Activated CD8-positive, alpha-beta T cell treated with anti-CD3 and anti-CD28 coated beads for 36 hours (primary cell): ENCODE measurements around the gene SH3BGRL2. TPM values are rescaled to one million over a fixed set of nuclear protein-coding genes. Genes with fewer than 3 reads are reported as not detected.
"Not testable (repeated sequence)": the region's sequence is repeated elsewhere in the genome, so short reads cannot be mapped to it uniquely, and the experiment has no call there.

ENCODE experiments used
- ATAC-seq: fragments of 200-7000 bp; cut with Tn5 transposase; one replicate; pipeline ENCODE4 v1.10.0; 2021; ENCODE audit warnings: mild to moderate bottlenecking, moderate library complexity
- CTCF ChIA-PET: fragments of 350-600 bp; sonication (Branson Sonifier 250); formaldehyde crosslinking; loops from one replicate; lab custom pipeline; 2021; ENCODE audit warnings: antibody characterized with exemption; lab: Charles Lee
- POLR2A ChIA-PET: fragments of 350-600 bp; sonication (Branson Sonifier 250); formaldehyde crosslinking; loops from one replicate; lab custom pipeline; 2021; ENCODE audit warnings: antibody characterized with exemption; lab: Charles Lee
- DNase-seq: peaks from one replicate; pipeline ENCODE4 v3.0.0-alpha.2; 2020
- H3K27ac Mint-ChIP-seq: one replicate; pipeline ENCODE4 v1.8.0; 2021; ENCODE audit warnings: mild to moderate bottlenecking, mixed read lengths
- H3K27me3 Mint-ChIP-seq: one replicate; pipeline ENCODE4 v1.8.0; 2021; ENCODE audit warnings: mixed read lengths
- H3K36me3 Mint-ChIP-seq: one replicate; pipeline ENCODE4 v1.8.0; 2021; ENCODE audit warnings: low read depth, mixed read lengths
- H3K4me1 Mint-ChIP-seq: one replicate; pipeline ENCODE4 v1.8.0; 2021; ENCODE audit warnings: low read depth, mixed read lengths
- H3K4me3 Mint-ChIP-seq: one replicate; pipeline ENCODE4 v1.8.0; 2021; ENCODE audit warnings: mild to moderate bottlenecking, moderate library complexity, mixed read lengths
- H3K9me3 Mint-ChIP-seq: one replicate; pipeline ENCODE4 v1.8.0; 2021; ENCODE audit warnings: mixed read lengths
- intact Hi-C: fragments of 100-400 bp; cut with micrococcal nuclease; formaldehyde crosslinking; loops from one replicate; pipeline ENCODE4 v1.10.0; 2022
- total RNA-seq, 2 experiments: library from RNA; stranded (reverse); gene quantifications; one replicate each; pipeline ENCODE4 v1.2.3, GENCODE V29; 2021
- TF ChIP-seq, protein P1 (sequence below): fragments of 200-600 bp; IDR thresholded peaks from one replicate; pipeline ENCODE4 v1.8.0; 2022; ENCODE audit warnings: antibody characterized with exemption, mild to moderate bottlenecking

The SH3BGRL2 gene
- total RNA-seq, 2 experiments from 2014 or later, result 0.54 to 0.70 TPM

GRCh38 chr6:79734374-79734773 lies 103.2 kb downstream of the SH3BGRL2 start:
- ChIA-PET CTCF (no interaction called here), POLR2A (no interaction called here)
- no peak overlapping the region for H3K27ac Mint-ChIP-seq
- TF ChIP-seq, protein P1, sequence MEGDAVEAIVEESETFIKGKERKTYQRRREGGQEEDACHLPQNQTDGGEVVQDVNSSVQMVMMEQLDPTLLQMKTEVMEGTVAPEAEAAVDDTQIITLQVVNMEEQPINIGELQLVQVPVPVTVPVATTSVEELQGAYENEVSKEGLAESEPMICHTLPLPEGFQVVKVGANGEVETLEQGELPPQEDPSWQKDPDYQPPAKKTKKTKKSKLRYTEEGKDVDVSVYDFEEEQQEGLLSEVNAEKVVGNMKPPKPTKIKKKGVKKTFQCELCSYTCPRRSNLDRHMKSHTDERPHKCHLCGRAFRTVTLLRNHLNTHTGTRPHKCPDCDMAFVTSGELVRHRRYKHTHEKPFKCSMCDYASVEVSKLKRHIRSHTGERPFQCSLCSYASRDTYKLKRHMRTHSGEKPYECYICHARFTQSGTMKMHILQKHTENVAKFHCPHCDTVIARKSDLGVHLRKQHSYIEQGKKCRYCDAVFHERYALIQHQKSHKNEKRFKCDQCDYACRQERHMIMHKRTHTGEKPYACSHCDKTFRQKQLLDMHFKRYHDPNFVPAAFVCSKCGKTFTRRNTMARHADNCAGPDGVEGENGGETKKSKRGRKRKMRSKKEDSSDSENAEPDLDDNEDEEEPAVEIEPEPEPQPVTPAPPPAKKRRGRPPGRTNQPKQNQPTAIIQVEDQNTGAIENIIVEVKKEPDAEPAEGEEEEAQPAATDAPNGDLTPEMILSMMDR, result no peak
- no peak for DNase-seq
- peaks cover 7% of the 10 kb centered on the region for H3K27me3 Mint-ChIP-seq
- no peaks in the 10 kb centered on the region for H3K4me1 Mint-ChIP-seq
- ATAC-seq, result no peak
- no peaks in the 10 kb centered on the region for H3K36me3 Mint-ChIP-seq
- no peaks in the 10 kb centered on the region for H3K9me3 Mint-ChIP-seq
- no peak overlapping the region for H3K4me3 Mint-ChIP-seq
- intact Hi-C loops, result no loop called here

- CTCF ChIA-PET, result no interaction called here
- no peaks in the 10 kb centered on the region for H3K9me3 Mint-ChIP-seq
- intact Hi-C loops, result no loop called here
- TF ChIP-seq, protein P1, result no peak
- no peaks in the 10 kb centered on the region for H3K4me1 Mint-ChIP-seq
- peaks cover 5% of the 10 kb centered on the region for H3K27me3 Mint-ChIP-seq
- POLR2A ChIA-PET, result no interaction called here
- DNase-seq (no peak), ATAC-seq (no peak)
- H3K36me3 Mint-ChIP-seq, result no peaks in the 10 kb centered on the region
- no peak overlapping the region for H3K4me3 Mint-ChIP-seq
- no peak overlapping the region for H3K27ac Mint-ChIP-seq
Measured at GRCh38 chr6:79735183-79735582, 104.1 kb downstream of the SH3BGRL2 start.

- H3K4me1 Mint-ChIP-seq, result no peaks in the 10 kb centered on the region
- DNase-seq, result no peak
- ChIA-PET POLR2A (interaction anchor here (1.0 kb wide), 1 partner anchor 128 kb away, joined by 3 read pairs; no protein-coding TSS in a partner anchor), CTCF (no interaction called here)
- peaks cover 5% of the 10 kb centered on the region for H3K27me3 Mint-ChIP-seq
- H3K27ac Mint-ChIP-seq, result no peak overlapping the region
- intact Hi-C loops, result no loop called here
- H3K36me3 Mint-ChIP-seq, result no peaks in the 10 kb centered on the region
- TF ChIP-seq, protein P1, result no peak
- H3K9me3 Mint-ChIP-seq, result no peaks in the 10 kb centered on the region
- no peak for ATAC-seq
- H3K4me3 Mint-ChIP-seq, result no peak overlapping the region
Measured at GRCh38 chr6:79737172-79737571, 106.0 kb downstream of the SH3BGRL2 start.

DNA sequence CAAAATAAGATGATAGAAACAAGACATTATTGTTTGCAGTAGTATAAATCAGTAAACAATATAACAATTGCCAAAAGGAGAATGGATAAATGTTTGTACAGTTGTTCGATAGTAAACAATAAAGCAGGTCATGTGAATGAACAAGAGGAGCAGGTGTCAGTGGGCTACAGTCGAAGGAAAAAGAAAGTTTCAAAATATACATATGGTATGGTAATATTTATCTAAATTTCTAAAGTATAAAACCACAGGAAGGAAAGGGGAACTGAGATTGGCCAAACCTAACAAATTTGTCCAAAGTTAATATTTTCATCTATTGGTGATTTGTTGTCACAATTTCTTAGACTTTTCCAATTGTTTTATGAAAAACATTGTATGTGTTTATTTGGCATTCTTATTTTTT lies 110.9 kb downstream of the SH3BGRL2 start:
- H3K27me3 Mint-ChIP-seq, result peaks cover 3% of the 10 kb centered on the region
- H3K4me3 Mint-ChIP-seq, result no peak overlapping the region
- TF ChIP-seq, protein P1, result no peak
- DNase-seq (no peak), ATAC-seq (no peak)
- H3K27ac Mint-ChIP-seq, result no peak overlapping the region
- intact Hi-C loops, result no loop called here
- no peaks in the 10 kb centered on the region for H3K36me3 Mint-ChIP-seq
- peaks cover 10% of the 10 kb centered on the region for H3K9me3 Mint-ChIP-seq
- ChIA-PET POLR2A (no interaction called here), CTCF (no interaction called here)
- H3K4me1 Mint-ChIP-seq, result no peaks in the 10 kb centered on the region

DNA sequence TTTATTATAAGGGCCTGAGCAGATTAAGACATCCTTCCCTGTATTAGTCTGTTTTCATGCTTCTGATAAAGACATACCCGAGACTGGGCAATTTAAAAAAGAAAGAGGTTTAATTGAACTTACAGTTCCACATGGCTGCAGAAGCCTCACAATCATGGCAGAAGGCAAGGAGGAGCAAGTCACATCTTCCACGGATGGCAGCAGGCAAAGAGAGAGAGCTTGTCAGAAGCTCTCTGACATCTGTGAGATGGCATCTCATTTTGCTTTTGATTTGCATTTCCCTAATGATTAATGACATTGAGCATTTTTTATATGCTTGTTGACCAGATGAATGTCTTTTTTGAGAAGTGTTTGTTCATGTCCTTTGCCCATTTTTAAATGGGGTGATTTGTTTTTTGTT lies 114.2 kb downstream of the SH3BGRL2 start:
- peaks cover 10% of the 10 kb centered on the region for H3K9me3 Mint-ChIP-seq
- H3K4me3 Mint-ChIP-seq, intact Hi-C loops, H3K4me1 Mint-ChIP-seq, ATAC-seq, H3K36me3 Mint-ChIP-seq, POLR2A ChIA-PET, H3K27ac Mint-ChIP-seq, H3K27me3 Mint-ChIP-seq, DNase-seq: not testable (repeated sequence)
- CTCF ChIA-PET, result interaction anchor here (1.3 kb wide), 1 partner anchor 96 kb away, joined by 3 read pairs; no protein-coding TSS in a partner anchor

- ChIA-PET POLR2A (interaction anchor here (0.7 kb wide), 1 partner anchor 349 kb away, joined by 3 read pairs; no protein-coding TSS in a partner anchor), CTCF (interaction anchor here (0.7 kb wide), 1 partner anchor 20 kb away, joined by 4 read pairs; no protein-coding TSS in a partner anchor)
- H3K36me3 Mint-ChIP-seq, H3K4me1 Mint-ChIP-seq, intact Hi-C loops, ATAC-seq, H3K27ac Mint-ChIP-seq, DNase-seq, H3K4me3 Mint-ChIP-seq: not testable (repeated sequence)
- Mint-ChIP-seq H3K27me3 (peaks cover 11% of the 10 kb centered on the region), H3K9me3 (peaks cover 10% of the 10 kb centered on the region)
Measured at GRCh38 chr6:79746325-79746724, 115.2 kb downstream of the SH3BGRL2 start.
